Measurements from ENCODE around the gene TLE6.

The TLE6 gene

GRCh38 chr19:3005345-3005744 lies 28.0 kb downstream of the TLE6 start:
- Histone ChIP-seq H3K27me3 (ENCODE audit: insufficient read depth, low read length, poor library complexity) (no peaks in the 10 kb centered on the region), H3K27ac (ENCODE audit: low read length) (no peak overlapping the region), H3K4me3 (ENCODE audit: low read depth in 1 of 2, low read length in 2 of 2) (no peak overlapping the region), H3K36me3 (ENCODE audit: insufficient read depth, low read length) (no peaks in the 10 kb centered on the region), H4K20me1 (ENCODE audit: insufficient read depth, low read length) (0 out of 2 replicates have a peak, but pooled peaks cover 3% of the 10 kb centered on the region), H3K9me3 (ENCODE audit: insufficient read depth, low read length, severe bottlenecking) (no peaks in the 10 kb centered on the region), H3K9ac (ENCODE audit: low read depth, low read length) (no peak overlapping the region), H3K4me1 (ENCODE audit: insufficient read depth, low read length) (no peaks in the 10 kb centered on the region), H2AFZ (ENCODE audit: low read depth, low read length) (no peak overlapping the region), H3K79me2 (ENCODE audit: insufficient read depth, low read length) (no peaks in the 10 kb centered on the region), H3K4me2 (ENCODE audit: insufficient read depth, low read length) (no peak overlapping the region)
- TF ChIP-seq, protein P1, sequence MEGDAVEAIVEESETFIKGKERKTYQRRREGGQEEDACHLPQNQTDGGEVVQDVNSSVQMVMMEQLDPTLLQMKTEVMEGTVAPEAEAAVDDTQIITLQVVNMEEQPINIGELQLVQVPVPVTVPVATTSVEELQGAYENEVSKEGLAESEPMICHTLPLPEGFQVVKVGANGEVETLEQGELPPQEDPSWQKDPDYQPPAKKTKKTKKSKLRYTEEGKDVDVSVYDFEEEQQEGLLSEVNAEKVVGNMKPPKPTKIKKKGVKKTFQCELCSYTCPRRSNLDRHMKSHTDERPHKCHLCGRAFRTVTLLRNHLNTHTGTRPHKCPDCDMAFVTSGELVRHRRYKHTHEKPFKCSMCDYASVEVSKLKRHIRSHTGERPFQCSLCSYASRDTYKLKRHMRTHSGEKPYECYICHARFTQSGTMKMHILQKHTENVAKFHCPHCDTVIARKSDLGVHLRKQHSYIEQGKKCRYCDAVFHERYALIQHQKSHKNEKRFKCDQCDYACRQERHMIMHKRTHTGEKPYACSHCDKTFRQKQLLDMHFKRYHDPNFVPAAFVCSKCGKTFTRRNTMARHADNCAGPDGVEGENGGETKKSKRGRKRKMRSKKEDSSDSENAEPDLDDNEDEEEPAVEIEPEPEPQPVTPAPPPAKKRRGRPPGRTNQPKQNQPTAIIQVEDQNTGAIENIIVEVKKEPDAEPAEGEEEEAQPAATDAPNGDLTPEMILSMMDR (IDR thresholded peaks at IDR 0.05; ENCODE audit: borderline replicate concordance, extremely low read depth, low read length, poor library complexity, severe bottlenecking) = no peak
- no peak for TF ChIP-seq EZH2 (IDR thresholded peaks at IDR 0.05; ENCODE audit: borderline replicate concordance, low read depth, low read length, severe bottlenecking)
- no peak for ATAC-seq (ENCODE audit: insufficient read depth, low read depth)
- no peak for DNase-seq

DNA sequence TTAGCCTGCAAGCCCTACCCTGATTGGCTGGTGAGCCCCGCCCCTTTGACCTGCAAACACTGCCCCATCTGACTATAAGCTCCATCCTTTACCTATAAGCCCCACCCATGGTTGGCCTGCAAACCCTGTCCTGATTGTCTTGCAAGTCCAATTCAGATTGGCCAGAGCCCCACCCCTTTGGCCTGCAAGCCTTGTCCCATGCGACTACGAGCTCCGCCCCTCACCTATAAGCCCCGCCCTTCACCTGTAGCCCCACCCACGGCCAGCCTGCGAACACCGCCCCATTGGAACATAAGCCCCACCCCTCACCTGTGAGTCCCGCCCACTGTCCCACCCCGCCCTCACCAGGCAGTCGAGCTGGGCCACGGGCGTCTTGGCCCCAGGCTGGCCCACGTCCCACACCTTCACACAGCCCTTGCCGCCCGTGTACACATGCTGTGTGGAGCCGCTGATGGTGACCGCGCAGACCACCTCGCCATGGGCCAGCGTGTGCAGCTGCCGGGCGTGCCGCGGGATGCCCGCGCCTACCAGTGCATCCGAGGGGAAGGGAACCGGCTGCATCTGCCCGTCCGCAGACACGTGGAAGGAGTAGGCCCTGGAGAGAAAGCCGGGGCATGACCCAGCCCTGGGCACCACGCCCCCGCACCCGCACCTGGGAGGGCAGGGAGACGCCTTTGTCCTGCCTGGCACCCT lies 28.9 kb downstream of the TLE6 start:
- DNase-seq (no peak), ATAC-seq (ENCODE audit: insufficient read depth, low read depth) (no peak)
- no peaks in the 10 kb centered on the region for H3K27me3 ChIP-seq (ENCODE audit: insufficient read depth, low read length, poor library complexity)
- TF ChIP-seq, protein P1 (IDR thresholded peaks at IDR 0.05; ENCODE audit: borderline replicate concordance, extremely low read depth, low read length, poor library complexity, severe bottlenecking) = no peak
- TF ChIP-seq EZH2 (IDR thresholded peaks at IDR 0.05; ENCODE audit: borderline replicate concordance, low read depth, low read length, severe bottlenecking) = no peak
- 0 out of 2 replicates have a peak, but pooled peaks cover 3% of the 10 kb centered on the region for H4K20me1 ChIP-seq (ENCODE audit: insufficient read depth, low read length)
- no peak overlapping the region for H3K27ac ChIP-seq (ENCODE audit: low read length)
- H2AFZ ChIP-seq (ENCODE audit: low read depth, low read length) = no peak overlapping the region
- no peak overlapping the region for H3K4me3 ChIP-seq (ENCODE audit: low read depth in 1 of 2, low read length in 2 of 2)
- no peaks in the 10 kb centered on the region for H3K36me3 ChIP-seq (ENCODE audit: insufficient read depth, low read length)
- no peak overlapping the region for H3K4me2 ChIP-seq (ENCODE audit: insufficient read depth, low read length)
- H3K9me3 ChIP-seq (ENCODE audit: insufficient read depth, low read length, severe bottlenecking) = no peaks in the 10 kb centered on the region
- no peaks in the 10 kb centered on the region for H3K79me2 ChIP-seq (ENCODE audit: insufficient read depth, low read length)
- no peak overlapping the region for H3K9ac ChIP-seq (ENCODE audit: low read depth, low read length)
- no peaks in the 10 kb centered on the region for H3K4me1 ChIP-seq (ENCODE audit: insufficient read depth, low read length)

- no peak for ATAC-seq (ENCODE audit: insufficient read depth, low read depth)
- H3K9ac ChIP-seq (ENCODE audit: low read depth, low read length) = no peak overlapping the region
- H3K27ac ChIP-seq (ENCODE audit: low read length) = no peak overlapping the region
- H3K27me3 ChIP-seq (ENCODE audit: insufficient read depth, low read length, poor library complexity) = no peaks in the 10 kb centered on the region
- no peaks in the 10 kb centered on the region for H3K36me3 ChIP-seq (ENCODE audit: insufficient read depth, low read length)
- no peaks in the 10 kb centered on the region for H3K4me1 ChIP-seq (ENCODE audit: insufficient read depth, low read length)
- TF ChIP-seq, protein P1 (IDR thresholded peaks at IDR 0.05; ENCODE audit: borderline replicate concordance, extremely low read depth, low read length, poor library complexity, severe bottlenecking) = no peak
- no peak for TF ChIP-seq EZH2 (IDR thresholded peaks at IDR 0.05; ENCODE audit: borderline replicate concordance, low read depth, low read length, severe bottlenecking)
- H3K9me3 ChIP-seq (ENCODE audit: insufficient read depth, low read length, severe bottlenecking) = no peaks in the 10 kb centered on the region
- H4K20me1 ChIP-seq (ENCODE audit: insufficient read depth, low read length) = 0 out of 2 replicates have a peak, but pooled peaks cover 3% of the 10 kb centered on the region
- H3K4me2 ChIP-seq (ENCODE audit: insufficient read depth, low read length) = no peak overlapping the region
- DNase-seq = no peak
- H3K79me2 ChIP-seq (ENCODE audit: insufficient read depth, low read length) = no peaks in the 10 kb centered on the region
- no peak overlapping the region for H3K4me3 ChIP-seq (ENCODE audit: low read depth in 1 of 2, low read length in 2 of 2)
- H2AFZ ChIP-seq (ENCODE audit: low read depth, low read length) = no peak overlapping the region
Observed at GRCh38 chr19:3007975-3008374, 30.6 kb downstream of the TLE6 start.
